ENCODE measurements around the gene RHBDF1. TPM values are rescaled to one million over a fixed set of nuclear protein-coding genes. Genes with fewer than 3 reads are reported as not detected.
A peak's percentile ranks its signal among the peaks of the same experiment; 100 is the strongest.

The RHBDF1 gene
- total RNA-seq, 1 donor from 2014 or later: 36.0 TPM

DNA sequence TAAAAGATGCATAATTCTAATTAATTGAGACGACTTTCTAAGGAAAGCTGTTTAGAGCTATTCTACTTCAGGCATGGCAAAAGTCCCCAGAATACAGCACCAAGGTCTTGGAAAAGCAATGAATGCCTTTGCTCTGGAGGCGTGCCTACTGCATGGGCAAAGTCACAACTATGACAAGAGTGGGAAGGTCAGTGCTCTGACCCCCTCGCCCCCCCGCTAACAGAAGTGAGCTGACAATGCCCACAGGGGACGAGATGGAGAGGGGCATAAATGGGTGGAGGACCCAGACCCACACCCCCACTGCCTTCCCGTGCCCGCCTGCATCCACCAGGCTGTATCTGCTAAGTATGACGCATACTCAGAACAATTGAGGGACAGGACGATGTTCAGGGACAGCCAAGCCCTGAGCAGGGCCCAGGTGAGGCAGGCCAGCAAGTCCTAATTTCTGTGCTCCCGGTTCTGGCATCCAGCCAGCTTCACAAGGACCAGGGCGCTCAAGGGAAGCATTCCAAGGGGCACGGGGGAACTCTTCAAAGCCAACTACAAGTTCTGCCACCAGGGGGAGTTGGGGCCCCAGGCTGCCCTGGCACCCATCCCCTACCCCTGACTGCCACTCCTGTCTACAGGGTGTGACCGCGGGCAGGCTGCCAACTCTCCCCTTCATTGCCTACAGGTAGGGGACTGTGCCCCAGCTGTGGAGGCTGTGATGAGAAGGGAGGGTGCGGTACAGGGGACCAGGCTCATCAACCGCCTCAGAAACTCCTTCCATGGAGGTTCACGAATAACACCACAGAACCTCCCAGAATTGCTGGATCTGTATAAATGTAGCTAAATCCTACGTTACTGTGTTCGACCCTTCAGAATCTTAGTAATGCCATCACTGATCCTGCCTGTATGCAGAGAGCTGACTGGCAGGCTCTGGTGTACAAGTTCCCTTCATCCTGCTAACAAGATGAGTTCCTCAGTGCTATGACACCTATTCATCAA, 45.2 kb upstream of the RHBDF1 start:
- H3K27me3 ChIP-seq (ENCODE audit: control insufficient read depth, insufficient read depth, low read length): no peaks in the 10 kb centered on the region
- H3K4me3 ChIP-seq (ENCODE audit: low read depth, low read length): no peak overlapping the region
- no peaks in the 10 kb centered on the region for H3K36me3 ChIP-seq (ENCODE audit: control insufficient read depth, insufficient read depth, low read length)
- DNase-seq (ENCODE audit: low read depth): no peak
- TF ChIP-seq, protein P1, sequence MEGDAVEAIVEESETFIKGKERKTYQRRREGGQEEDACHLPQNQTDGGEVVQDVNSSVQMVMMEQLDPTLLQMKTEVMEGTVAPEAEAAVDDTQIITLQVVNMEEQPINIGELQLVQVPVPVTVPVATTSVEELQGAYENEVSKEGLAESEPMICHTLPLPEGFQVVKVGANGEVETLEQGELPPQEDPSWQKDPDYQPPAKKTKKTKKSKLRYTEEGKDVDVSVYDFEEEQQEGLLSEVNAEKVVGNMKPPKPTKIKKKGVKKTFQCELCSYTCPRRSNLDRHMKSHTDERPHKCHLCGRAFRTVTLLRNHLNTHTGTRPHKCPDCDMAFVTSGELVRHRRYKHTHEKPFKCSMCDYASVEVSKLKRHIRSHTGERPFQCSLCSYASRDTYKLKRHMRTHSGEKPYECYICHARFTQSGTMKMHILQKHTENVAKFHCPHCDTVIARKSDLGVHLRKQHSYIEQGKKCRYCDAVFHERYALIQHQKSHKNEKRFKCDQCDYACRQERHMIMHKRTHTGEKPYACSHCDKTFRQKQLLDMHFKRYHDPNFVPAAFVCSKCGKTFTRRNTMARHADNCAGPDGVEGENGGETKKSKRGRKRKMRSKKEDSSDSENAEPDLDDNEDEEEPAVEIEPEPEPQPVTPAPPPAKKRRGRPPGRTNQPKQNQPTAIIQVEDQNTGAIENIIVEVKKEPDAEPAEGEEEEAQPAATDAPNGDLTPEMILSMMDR (IDR thresholded peaks at IDR 0.05; ENCODE audit: insufficient read depth, low read length, poor library complexity, severe bottlenecking): peak; percentile 83

DNA sequence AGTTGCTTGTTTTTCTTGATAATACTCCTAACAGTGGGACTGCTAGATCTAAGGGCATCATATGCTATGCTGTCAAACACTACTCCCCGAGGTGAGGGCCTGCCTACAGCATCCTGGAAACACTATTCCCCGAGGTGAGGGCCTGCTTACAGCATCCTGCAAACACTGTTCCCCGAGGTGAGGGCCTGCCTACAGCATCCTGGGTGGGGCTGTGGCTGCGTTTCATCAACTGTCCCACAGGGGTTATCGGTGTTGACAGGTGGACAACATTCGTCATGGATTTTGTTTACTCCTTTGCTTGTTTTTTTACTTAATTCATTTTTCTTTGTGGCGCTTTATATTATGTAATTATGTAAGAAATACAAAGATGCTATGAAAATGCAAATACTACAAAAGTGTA, 43.6 kb upstream of the RHBDF1 start:
- TF ChIP-seq, protein P1 (IDR thresholded peaks at IDR 0.05; ENCODE audit: insufficient read depth, low read length, poor library complexity, severe bottlenecking): no peak
- Histone ChIP-seq H3K36me3 (ENCODE audit: control insufficient read depth, insufficient read depth, low read length) (no peaks in the 10 kb centered on the region), H3K4me3 (ENCODE audit: low read depth, low read length) (no peak overlapping the region), H3K27me3 (ENCODE audit: control insufficient read depth, insufficient read depth, low read length) (no peaks in the 10 kb centered on the region)
- no peak for DNase-seq (ENCODE audit: low read depth)

DNA sequence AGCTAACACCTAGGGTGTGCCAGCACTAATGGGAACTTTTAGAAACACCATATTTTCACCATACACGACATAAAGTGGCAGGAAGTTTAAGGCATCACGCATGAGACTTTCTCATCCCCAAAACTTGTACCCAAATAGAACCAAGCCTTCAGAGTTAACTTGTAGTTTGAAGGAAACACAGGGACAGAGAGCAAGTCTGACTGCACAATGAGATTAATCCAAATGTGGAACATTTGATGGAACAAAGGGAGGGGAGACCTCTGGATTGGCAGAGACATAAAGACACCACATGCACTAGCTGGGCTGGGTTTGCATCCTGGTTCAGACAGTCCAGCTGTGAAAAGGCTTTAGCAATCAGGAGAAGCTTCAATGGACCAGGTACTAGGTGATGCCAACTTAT, 41.9 kb upstream of the RHBDF1 start:
- no peaks in the 10 kb centered on the region for H3K27me3 ChIP-seq (ENCODE audit: control insufficient read depth, insufficient read depth, low read length)
- no peaks in the 10 kb centered on the region for H3K36me3 ChIP-seq (ENCODE audit: control insufficient read depth, insufficient read depth, low read length)
- no peak for DNase-seq (ENCODE audit: low read depth)
- TF ChIP-seq, protein P1 (IDR thresholded peaks at IDR 0.05; ENCODE audit: insufficient read depth, low read length, poor library complexity, severe bottlenecking): no peak
- H3K4me3 ChIP-seq (ENCODE audit: low read depth, low read length): no peak overlapping the region

DNA sequence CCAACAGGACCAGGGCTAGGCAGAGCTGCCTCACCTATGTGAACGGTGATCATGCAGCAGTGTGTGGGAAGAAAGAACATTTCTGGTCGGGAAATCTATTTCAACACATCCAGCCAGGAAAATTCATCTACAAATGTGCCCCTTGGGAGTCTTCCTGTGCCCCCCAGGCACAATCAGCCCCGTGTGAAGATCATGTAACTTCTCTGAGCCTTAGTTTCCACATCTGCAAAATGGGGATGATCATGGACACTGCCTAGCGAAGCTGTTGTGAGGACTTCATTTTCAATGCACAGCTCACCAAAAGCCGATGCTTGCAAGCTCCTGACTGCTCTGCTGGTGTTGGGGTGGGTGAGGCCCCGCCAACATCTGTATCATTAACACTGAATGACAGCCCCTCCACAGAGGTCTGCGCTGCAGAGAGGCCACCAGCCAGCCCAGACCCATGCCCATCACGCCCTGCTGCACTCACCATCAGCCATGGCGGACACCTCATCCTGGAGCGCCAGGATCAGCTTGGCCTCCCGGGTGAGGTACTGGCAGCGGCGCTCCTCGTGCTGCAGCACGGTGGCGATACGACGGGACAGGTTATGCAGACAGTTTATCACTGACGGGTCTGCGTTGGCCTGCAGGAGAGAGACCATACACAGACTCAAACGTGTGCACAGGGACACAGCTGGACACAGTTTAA, 39.9 kb upstream of the RHBDF1 start:
- no peak for DNase-seq (ENCODE audit: low read depth)
- no peaks in the 10 kb centered on the region for H3K27me3 ChIP-seq (ENCODE audit: control insufficient read depth, insufficient read depth, low read length)
- H3K36me3 ChIP-seq (ENCODE audit: control insufficient read depth, insufficient read depth, low read length): no peaks in the 10 kb centered on the region
- no peak overlapping the region for H3K4me3 ChIP-seq (ENCODE audit: low read depth, low read length)
- TF ChIP-seq, protein P1 (IDR thresholded peaks at IDR 0.05; ENCODE audit: insufficient read depth, low read length, poor library complexity, severe bottlenecking): no peak

DNA sequence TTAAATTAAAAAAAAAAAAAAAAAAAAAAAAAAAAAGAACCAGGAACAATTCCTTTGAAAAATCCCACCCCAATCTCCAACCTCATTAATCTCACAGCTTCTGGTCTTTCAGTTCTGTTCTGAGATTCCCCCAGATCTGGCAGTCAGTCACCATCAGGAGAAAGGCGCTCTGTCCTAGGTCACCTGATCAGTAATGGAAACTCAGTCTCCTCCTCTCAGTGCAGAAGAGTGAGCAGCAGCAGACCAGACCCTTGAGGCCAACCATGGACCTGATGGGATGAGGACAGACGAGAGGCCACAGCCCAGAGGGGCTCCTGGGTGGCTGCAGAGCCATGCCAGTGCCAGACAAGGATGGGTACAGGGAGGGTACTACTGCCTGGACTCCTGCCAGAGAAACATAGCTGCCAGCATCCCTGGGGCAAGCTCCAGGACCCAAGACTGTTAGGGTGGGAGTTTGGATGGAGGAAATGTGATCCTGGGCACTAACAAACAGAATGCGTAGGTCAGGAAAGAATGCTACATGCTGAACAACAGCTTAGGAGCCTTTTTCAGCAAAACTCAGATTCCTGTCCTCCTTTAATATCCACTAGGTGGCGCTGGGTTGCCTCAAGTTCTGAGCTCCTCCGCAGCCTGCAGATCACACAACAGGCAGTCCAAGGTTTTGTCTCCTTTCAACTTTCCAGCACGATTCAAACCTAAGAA, 34.3 kb upstream of the RHBDF1 start:
- H3K27me3 ChIP-seq (ENCODE audit: control insufficient read depth, insufficient read depth, low read length): no peaks in the 10 kb centered on the region
- DNase-seq (ENCODE audit: low read depth): peak; percentile 34
- TF ChIP-seq, protein P1 (IDR thresholded peaks at IDR 0.05; ENCODE audit: insufficient read depth, low read length, poor library complexity, severe bottlenecking): peak; percentile 82
- H3K36me3 ChIP-seq (ENCODE audit: control insufficient read depth, insufficient read depth, low read length): peaks cover 4% of the 10 kb centered on the region
- H3K4me3 ChIP-seq (ENCODE audit: low read depth, low read length): no peak overlapping the region

All from kidney epithelial cell (primary cell).